CD4-positive, alpha-beta T cell treated with Interferon alpha-2 for 1 hour (primary cell): ENCODE data around the gene UBE2U.

Experiments
- DNase-seq, 2 donors: peaks; one replicate each; pipeline ENCODE4 v3.0.0-alpha.2; 2020 to 2022

The UBE2U gene

DNA sequence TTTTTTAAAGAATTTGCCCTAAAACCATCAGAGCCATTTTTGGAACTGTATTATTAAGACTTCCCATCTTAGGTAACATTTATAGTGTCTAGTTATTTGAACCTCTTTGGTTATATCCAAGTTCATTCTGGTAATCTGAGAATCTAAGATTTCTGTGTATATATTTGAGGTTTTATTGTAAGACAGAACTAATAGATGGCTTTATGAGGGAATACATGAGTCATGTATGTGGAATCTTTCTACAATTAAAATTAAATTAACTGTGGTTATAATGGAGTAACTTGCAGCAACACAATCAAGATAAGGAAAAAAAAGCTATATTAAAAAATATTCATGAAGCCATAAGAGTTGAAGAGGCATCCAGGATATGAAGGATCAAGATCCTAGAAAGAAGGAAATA is 92.1 kb downstream of the UBE2U start:
- no peak for DNase-seq

DNA sequence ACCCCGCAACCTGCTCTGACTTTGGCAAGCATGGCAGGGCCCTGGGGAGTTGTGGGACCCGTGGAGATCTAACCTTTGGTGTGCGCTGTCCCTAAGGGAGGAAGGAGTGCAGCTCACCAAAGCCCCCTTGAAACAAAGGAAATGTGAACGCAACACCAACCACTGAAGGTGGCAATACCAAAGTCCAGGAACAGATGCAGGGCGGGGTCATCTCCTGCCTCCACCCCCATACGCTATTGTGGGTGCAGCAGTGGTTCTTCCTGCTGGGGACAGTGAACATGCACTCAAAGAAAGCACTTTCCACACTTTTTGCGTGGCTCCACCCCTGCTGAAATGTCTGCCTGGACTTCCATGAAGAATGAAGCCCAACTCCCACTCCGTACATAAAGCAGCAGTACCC is 93.0 kb downstream of the UBE2U start:
- no peak for DNase-seq

DNA sequence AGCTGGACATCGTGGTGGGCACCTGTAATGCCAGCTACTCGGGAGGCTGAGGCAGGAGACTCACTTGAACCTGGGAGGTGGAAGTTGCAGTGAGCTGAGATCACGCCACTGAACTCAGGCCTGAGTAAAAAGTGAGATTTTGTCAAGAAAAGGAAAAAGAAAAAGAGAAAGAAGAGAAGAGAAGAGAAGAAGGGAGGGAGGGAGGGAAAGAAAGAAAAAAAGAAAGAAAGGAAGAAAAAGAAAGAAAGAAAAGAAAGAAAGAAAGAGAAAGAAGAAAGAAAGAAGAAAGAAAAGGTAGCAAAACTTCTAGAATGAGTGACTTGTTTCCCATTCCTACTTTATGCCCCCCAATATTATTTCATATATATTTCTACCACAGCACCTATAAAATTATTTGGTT is 98.8 kb downstream of the UBE2U start:
- no peak for DNase-seq

DNA sequence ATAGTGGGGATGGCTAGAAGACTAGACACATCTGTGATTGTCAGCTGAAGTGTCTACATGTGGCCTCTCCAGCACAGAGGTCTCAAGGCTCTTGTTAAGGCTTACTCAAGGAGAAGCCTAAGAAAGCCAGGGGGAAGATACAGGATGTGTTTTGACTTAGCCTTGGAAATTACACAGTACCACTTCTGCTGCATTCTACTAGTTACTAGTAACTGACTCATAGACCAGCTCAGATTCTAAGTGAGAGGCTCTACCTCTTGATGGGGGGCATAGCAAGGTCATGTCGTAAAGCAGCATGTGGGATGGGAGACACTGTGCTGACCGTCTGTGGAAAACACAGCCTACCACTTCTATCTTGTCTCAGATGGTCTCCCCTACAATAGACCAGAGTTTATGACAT is 99.5 kb downstream of the UBE2U start:
- DNase-seq: no peak

DNA sequence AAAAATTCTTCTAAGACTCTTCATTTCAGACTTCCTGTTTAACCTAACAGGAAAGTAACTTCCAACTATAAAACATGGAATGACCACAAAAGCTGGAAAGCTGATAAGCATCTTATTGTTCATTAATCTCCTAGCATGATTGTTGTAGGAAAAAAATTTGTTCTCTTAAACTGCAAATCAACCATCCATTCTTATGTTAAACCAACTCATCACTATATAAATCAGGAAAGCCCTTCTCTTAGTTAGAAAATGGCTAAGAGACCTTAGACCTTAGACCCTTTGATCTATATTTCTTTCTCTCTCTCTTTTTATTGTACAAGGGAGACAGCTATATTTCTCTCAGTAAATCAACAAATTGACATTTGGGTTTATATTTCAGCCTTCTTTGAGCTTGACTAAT is 101.4 kb downstream of the UBE2U start:
- no peak for DNase-seq

DNA sequence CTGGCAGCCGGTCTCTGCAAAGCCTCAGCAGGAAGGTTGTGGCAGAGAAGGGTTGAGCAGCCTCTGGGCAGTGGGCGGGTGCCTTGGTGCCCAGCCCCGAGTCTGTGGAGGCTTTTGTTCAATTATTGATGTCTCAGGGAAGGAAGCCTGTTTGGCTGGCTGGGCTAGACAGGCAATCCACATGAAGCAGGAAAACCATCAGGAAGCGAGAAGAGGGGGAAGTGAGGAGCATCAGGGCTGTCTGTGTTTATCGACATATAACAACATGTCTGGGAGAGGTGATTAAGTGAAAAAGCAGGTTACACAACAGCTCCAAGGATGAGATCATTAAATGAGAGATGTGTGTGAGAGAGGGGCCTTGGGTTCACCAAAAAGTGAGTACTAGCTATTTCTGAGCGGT is 105.4 kb downstream of the UBE2U start:
- no peak for DNase-seq

DNA sequence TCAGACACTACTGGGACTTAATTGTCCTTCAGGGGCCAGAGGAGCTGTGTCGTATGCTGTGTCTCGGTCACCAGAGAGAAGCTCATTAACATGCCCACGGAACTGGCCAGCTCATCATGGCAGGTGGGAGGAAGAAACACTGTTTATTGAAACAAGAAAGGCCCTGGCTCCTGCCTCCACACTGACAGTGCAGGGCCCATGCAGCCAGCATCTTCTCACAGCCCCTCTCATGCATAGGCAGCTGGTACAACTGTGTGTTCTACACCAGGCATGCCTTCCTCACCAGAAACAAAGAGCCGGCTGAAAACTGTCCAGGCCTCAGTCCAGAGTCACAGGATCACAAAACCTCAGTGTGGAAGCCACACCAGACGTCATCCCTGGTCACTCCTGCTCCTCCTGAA is 106.0 kb downstream of the UBE2U start:
- no peak for DNase-seq

DNA sequence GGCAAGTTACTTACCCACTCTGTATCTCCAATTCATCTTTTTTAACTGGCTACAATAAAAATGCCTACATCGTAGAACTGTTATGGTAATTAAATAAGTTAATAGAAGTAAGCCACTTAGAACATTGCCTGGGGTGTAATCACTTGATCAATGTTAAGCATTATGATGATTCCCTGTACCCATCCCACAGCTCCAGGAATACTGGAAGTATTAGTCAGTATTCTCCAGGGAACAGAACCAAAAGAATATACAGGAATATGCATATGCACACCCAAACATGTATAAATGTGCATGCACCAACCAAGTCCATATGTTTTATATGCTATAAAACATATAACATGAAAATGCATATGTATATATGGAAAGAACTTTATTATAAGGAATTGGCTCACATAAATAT is 107.3 kb downstream of the UBE2U start:
- DNase-seq: no peak

DNA sequence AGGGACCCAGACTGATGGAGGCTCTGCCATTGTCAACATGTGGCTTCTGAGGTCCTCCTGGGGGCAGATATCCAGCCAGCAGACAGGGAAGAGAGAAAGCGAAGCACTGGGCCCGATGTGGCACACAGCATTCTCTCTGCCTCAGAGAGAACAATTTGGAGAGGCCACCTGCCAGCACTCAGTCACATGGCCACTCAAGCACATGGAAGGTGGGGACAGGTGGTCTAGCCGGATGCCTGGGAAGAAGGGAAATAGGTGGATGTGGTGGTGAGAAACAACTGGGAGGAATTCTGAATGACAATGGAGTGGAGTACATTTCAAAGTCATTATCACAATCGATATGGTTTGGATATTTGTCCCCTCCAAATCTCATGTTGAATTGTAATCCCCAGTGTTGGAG is 109.0 kb downstream of the UBE2U start:
- DNase-seq: no peak

DNA sequence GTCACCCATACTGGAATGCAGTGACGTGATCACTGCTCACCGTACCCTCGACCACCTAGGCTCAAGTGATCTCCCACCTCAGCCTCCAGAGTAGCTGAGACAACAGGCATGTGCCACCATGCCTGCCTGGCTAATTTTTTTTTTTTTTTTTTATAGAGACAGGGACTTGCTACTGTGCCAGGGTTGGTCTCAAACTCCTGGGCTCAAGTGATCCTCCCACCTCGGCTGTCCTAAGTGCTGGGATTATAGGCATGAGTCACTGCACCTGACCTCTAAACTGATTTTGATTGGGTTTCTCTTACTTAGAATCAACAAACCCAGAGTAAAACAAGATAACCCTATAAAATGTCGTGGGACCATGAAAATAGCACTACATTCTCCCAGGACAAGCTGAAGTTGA is 112.0 kb downstream of the UBE2U start:
- DNase-seq: no peak
